Peyer's patch (tissue), 4 donors: ENCODE results near the gene SNRPA.

Experiments
- POLR2A ChIP-seq, 2 donors: fragments of 450-650 bp; IDR thresholded peaks; one replicate each; pipeline ENCODE4 v1.5.1; 2017; ENCODE audit warnings: antibody characterized with exemption in 2 of 2, mild to moderate bottlenecking in 2 of 2, moderate library complexity in 2 of 2
- TF ChIP-seq, protein P1 (sequence below), 6 experiments: fragments of 450-650 bp in 4 of 6; fragments of 200-600 bp in 2 of 6; sonication (generic) in 1 of 6; IDR thresholded peaks; one replicate each; pipeline ENCODE4 v1.5.1; 2017 to 2019; ENCODE audit warnings: antibody characterized with exemption in 6 of 6, mild to moderate bottlenecking in 3 of 6, moderate library complexity in 1 of 6

- TF ChIP-seq, protein P1, sequence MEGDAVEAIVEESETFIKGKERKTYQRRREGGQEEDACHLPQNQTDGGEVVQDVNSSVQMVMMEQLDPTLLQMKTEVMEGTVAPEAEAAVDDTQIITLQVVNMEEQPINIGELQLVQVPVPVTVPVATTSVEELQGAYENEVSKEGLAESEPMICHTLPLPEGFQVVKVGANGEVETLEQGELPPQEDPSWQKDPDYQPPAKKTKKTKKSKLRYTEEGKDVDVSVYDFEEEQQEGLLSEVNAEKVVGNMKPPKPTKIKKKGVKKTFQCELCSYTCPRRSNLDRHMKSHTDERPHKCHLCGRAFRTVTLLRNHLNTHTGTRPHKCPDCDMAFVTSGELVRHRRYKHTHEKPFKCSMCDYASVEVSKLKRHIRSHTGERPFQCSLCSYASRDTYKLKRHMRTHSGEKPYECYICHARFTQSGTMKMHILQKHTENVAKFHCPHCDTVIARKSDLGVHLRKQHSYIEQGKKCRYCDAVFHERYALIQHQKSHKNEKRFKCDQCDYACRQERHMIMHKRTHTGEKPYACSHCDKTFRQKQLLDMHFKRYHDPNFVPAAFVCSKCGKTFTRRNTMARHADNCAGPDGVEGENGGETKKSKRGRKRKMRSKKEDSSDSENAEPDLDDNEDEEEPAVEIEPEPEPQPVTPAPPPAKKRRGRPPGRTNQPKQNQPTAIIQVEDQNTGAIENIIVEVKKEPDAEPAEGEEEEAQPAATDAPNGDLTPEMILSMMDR (IDR thresholded peaks at IDR 0.05): no peak
- TF ChIP-seq POLR2A (IDR thresholded peaks at IDR 0.05): no peak
Observed at GRCh38 chr19:40780582-40780981, 29.6 kb downstream of the SNRPA start.
